SHP77 (cell line): ENCODE results near the gene CYP2D6.
"Not testable (repeated sequence)": the region's sequence is repeated elsewhere in the genome, so short reads cannot be mapped to it uniquely, and the experiment has no call there.

Experiments used
- DNase-seq, 2 experiments: peaks; one replicate each; lab custom pipeline; 2025; lab: John Stamatoyannopoulos, UW

CYP2D6 gene

DNA sequence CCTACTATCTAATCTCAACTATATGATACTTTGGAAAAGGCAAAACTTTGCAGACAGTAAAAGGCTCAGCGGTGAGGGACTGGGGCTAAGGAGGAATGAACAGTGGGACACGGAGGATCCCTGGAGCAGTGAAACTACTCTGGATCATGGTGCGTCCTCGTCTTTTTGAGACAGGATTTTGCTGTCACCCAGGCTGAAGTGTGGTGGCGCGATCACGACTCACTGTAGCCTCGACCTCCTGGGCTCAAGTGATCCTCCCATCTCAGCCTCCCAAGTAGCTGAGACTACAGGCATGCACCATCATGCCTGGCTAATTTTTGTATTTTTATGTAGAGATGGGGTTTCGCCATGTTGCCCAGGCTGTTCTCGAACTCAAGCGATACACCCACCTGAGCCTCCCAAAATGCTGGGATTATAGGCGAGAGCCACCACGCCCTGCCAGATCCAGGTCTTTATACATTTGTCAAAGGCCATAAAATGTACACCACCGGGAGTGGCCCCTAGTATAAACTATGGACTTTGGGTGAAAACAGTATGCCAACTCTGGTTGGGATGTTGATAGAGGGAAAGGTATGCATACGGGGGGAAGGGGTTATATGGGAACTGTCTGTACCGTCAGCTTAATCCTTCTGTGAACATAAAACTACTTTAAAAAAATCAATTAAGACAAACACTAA is 28.0 kb upstream of the CYP2D6 start:
- no peak for DNase-seq

DNA sequence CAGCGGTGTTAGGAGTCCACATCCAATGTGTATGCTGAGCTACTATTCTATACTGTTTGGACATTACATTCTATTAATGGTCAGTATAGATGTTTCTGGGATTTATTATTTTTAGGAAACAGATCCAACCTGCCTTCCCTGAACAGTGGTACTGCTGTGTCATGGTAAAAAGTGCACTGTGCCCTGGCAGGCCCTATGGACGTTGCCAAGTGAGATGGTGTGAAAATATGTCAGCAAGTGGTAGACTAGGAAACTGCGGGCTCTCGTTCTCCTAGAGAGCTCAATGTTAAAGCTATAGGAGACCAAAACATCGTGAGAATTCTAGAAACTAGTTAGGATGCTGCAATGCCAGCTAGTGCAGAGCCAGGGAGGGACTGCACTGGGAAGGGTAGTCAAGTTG is 26.0 kb upstream of the CYP2D6 start:
- DNase-seq = no peak

DNA sequence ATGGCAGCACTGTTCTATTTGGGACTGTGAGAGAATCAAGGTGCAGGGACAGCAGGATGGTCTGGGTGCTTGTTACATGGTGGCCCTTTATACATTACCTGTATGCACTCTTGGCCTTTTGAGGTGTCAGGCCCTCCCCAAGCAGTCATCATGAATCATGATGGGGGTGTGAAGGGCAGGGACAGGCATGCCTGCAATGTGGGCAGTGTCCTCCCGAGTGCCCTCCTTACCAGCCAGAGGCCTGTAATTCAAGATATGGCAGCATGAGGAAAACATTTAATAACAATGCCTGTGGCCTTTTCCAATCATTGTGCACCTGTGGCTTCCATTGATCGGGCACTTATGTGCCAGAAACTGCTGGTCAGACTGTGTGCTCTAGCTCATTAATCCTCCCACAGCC is 25.5 kb upstream of the CYP2D6 start:
- no peak for DNase-seq

DNA sequence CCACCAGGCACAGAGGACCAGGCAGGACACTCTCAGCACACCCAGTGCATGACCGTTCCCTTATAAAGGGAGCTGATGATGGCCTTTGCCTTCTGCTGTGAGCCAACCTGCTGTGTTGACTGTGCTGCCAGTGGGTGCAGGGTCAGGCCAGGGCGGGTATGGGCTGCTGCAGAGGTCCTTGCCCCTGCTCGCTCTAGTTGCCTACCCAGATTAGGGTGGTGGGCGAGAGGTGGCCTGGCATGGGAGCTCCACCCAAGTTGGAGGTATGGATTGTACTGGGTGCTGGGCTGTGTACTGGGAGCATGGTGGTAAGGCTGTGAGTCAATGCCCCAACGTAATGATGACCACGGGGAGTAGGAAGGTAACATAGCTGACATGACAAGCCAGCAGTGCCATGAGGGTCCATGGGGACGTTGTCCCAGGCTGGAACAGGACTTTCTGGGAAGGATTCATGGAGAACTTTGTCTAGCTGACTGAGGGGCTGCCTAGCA is 24.5 kb upstream of the CYP2D6 start:
- DNase-seq = no peak

DNA sequence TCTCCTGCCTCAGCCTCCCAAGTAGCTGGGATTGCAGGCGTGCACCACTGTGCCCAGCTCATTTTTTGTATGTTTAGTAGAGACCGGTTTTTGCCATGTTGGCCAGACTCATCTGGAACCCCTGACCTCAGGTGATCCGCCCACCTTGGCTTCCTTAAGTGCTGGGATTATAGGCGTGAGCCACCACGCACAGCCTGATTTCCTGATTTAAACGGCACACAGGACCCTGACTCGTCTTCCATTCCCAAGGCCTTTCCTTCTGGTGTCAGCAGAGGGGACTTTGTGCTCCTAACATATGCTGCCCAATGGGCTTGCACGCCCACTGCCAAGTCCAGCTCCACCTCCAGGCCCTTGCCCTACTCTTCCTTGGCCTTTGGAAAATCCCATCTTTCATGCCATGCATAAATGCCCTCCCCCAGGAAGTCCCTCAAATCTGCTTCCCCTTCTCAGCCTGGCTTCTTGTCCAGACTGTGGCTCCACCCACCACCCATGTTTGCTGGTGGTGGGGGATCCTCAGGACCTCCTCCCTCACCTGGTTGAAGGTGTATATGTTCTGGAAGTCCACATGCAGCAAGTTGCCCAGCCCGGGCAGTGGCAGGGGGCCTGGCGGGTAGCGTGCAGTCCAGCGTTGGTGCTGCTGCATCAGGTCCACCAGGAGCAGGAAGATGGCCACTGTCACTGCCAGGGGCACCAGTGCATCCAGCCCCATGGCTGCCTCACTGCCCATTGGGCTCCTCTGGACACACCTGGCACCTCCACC is 23.9 kb upstream of the CYP2D6 start:
- DNase-seq = no peak

DNA sequence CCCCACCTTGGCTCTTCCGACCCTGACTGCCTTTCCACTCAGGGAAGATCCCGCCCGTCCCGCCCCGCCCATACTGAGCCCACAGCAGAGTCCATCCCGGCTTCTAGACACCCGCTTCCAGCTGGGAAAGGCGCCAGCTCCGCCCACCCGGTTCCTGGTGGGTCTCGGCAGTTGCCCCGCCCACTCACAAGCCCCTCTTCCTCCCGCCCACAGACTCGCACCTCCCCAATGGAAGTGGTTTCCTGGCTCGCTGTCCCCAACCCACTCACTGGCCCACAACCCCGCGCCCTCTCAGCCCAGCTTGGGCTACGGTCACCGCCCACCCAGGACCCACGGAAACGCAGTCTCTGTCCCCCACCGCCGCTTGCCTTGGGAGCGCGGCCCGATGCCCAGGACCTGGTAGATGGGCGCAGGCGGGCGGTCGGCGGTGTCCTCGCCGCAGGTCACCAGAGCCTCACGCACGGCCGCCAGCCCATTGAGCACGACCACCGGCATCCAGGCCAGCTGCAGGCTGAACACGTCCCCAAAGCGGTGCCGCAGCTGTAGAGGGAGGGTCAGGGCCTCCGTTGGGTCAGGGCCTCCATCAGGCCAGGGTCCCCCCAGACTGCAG is 22.2 kb upstream of the CYP2D6 start:
- no peak for DNase-seq

DNA sequence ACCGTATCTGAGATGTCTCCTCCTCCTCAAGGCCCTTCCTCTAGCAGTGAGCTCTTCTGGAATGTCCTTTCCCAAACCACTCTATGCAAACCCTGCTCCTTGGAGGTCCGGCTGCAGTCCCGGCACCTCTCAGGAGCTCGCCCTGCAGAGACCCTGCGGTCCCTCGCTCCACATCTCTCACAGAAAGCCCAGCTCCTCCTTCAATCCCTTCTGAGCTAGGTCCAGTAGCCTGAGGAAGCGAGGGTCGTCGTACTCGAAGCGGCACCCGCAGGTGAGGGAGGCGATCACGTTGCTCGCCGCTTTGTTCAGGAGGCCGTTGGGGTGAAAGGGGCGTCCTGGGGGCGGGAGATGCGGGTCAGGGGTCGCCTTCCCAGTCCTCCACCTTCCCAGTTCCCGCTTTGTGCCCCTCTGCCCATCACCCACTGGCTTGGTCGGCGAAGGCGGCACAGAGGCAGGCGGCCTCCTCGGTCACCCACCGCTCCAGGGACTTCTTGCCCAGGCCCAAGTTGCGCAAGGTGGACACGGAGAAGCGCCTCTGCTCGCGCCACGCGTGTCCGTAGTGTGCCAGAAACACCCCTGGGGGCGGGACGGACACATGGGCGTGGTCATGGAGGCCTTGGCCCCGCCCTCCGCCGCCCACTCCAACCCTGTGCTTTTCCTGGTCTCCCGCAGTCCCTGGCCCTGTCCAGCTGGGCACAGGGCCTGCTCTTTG is 21.5 kb upstream of the CYP2D6 start:
- DNase-seq = no peak

DNA sequence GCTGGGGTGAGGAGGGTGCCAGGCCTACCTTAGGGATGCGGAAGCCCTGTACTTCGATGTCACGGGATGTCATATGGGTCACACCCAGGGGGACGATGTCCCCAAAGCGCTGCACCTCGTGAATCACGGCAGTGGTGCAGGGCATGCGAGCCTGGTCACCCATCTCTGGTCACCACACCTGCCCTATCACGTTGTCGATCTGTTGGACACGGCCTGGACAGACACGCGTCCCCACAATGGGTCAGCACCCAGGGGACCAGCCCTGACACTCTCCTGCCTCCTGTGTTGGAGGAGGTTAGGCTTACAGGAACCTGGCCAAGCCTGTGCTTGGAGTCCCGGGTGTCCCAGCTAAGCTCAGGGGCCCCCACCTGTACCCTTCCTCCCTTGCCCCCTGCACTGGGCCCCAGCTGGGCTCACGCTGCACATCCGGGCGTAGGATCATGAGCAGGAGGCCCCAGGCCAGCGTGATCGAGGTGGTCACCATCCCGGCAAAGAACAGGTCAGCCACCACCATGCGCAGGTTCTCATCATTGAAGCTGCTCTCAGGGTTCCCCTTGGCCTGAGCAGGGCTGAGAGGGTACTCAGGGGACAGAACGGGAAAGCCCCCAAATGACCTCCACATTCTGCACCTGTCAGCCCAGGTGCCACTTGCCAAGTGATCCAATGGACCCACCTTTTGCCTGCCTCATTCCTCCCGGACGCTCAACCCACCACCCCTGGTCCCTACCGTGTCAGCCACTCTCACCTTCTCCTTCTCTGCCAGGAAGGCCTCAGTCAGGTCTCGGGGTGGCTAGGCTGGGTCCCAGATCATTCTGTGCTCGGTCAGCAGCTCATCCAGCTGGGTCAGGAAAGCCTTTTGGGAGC is 20.3 kb upstream of the CYP2D6 start:
- DNase-seq = no peak

DNA sequence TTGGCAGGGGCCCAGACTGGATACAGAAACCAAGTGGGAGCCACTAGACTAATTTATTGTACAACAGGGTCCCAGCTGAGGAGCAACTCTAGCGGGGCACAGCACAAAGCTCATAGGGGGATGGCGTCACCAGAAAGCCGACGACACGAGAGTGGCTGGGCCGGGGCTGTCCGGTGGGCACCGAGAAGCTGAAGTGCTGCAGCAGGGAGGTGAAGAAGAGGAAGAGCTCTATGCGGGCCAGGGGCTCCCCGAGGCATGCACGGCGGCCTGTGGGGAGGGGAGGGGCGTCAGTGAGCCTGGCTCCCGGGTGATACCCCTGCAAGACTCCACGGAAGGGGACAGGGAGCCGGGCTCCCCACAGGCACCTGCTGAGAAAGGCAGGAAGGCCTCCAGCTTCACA is 19.2 kb upstream of the CYP2D6 start:
- not testable (repeated sequence) for DNase-seq

DNA sequence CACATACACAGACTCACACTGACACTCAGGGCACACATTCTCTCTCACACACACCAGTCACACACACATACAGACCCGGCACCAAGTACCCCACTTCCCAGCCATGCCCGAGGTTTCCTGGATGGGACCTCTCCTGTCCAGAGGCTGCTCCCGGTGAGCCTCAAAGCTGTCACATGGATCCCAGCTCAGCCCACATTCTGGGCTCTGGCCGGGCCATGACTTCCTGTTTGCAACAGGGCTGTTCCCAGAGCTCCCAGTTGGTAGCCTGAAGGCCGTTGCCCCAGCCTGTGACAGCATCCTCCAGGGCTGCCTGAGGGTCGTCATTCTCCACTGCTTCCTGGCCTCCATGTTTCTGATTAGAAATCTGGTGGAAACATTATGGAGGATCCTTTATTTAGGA is 14.6 kb upstream of the CYP2D6 start:
- no peak for DNase-seq

DNA sequence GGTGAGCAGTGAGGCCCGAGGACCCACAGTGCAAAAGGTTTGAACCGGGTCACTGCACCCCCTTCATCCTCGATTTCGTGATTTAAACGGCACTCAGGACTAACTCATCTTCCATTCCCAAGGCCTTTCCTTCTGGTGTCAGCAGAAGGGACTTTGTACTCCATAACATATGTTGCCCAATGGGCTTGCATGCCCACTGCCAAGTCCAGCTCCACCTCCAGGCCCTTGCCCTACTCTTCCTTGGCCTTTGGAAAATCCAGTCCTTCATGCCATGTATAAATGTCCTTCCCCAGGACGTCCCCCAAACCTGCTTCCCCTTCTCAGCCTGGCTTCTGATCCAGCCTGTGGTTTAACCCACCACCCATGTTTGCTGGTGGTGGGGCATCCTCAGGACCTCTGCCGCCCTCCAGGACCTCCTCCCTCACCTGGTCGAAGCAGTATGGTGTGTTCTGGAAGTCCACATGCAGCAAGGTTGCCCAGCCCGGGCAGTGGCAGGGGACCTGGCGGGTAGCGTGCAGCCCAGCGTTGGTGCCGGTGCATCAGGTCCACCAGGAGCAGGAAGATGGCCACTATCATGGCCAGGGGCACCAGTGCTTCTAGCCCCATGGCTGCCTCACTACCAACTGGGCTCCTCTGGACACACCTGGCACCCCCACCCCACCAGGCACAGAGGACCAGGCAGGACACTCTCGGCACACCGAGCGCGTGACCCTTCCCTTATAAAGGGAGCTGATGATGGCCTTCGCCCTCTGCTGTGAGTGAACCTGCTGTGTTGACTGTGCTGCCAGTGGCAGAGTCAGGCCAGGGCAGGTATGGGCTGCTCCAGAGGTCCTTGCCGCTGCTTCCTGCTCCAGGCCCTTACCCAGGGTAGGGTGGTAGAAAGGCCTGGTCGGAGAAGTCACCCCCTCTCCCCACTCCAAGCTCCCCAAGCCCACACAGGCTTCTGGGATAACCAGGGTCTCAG is 13.5 kb upstream of the CYP2D6 start:
- not testable (repeated sequence) for DNase-seq

DNA sequence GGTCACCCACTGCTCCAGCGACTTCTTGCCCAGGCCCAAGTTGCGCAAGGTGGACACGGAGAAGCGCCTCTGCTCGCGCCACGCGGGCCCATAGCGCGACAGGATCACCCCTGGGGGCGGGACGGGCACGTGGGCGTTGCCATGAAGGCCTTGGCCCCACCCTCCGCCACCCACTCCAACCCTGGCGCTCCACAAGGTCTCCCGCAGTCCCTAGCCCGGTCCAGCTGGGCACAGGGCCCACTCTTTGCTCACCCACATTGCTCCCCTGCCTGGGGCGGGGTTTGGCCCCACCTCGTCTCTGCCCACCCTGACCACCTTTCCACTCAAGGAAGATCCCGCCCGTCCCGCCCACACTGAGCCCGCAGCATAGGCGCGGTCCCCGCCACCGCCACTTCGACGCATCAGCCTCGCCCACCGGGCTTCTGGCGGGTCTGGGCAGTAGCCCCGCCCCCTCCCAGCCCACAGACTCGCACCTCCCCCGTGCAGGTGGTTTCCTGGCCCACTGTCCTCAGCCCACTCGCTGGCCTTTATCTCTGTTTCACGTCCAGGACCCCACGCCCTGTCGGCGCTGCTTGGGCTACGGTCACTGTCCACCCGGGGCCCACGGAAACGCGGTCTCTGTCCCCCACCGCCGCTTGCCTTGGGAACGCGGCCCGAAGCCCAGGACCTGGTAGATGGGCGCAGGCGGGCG is 12.3 kb upstream of the CYP2D6 start:
- DNase-seq = no peak

DNA sequence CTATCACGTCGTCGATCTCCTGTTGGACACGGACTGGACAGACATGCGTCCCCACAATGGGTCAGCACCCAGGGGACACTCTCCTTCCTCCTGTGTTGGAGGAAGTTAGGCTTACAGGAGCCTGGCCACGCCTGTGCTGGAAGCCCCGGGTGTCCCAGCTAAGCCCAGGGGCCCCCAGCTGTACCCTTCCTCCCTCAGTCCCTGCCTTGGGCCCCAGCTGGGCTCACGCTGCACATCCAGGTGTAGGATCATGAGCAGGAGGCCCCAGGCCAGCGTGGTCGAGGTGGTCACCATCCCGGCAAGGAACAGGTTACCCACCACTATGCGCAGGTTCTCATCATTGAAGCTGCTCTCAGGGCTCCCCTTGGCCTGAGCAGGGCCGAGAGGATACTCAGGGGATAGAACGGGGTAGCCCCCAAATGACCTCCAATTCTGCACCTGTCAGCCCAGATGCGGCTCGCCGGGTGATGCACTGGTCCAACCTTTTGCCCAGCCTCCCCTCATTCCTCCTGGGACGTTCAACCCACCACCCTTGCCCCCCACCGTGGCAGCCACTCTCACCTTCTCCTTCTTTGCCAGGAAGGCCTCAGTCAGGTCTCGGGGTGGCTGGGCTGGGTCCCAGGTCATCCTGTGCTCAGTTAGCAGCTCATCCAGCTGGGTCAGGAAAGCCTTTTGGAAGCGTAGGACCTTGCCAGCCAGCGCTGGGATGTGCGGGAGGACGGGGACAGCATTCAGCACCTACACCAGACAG is 10.9 kb upstream of the CYP2D6 start:
- not testable (repeated sequence) for DNase-seq

DNA sequence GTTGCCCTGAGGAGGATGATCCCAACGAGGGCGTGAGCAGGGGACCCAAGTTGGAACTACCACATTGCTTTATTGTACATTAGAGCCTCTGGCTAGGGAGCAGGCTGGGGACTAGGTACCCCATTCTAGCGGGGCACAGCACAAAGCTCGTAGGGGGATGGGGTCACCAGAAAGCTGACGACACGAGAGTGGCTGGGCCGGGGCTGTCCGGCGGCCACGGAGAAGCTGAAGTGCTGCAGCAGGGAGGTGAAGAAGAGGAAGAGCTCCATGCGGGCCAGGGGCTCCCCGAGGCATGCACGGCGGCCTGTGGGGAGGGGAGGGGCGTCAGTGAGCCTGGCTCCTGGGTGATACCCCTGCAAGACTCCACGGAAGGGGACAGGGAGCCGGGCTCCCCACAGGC is 9.5 kb upstream of the CYP2D6 start:
- DNase-seq = not testable (repeated sequence)

DNA sequence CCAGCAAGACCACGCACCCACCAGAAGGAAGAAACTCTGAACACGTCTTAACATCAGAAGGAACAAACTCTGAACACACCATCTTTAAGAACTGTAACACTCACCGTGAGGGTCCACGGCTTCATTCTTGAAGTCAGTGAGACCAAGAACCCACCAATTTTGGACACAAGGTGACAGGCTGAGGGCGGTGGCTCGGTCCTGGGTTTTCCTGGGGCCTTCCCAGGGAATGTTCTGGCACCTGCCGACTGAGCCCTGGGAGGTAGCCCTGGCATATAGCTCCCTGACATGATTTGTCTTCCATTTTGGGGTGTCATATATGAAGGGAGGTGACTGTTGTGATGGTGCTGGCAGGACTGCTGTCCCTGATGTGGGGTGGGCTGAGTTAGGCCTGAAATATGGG is 8.9 kb upstream of the CYP2D6 start:
- DNase-seq = not testable (repeated sequence)

DNA sequence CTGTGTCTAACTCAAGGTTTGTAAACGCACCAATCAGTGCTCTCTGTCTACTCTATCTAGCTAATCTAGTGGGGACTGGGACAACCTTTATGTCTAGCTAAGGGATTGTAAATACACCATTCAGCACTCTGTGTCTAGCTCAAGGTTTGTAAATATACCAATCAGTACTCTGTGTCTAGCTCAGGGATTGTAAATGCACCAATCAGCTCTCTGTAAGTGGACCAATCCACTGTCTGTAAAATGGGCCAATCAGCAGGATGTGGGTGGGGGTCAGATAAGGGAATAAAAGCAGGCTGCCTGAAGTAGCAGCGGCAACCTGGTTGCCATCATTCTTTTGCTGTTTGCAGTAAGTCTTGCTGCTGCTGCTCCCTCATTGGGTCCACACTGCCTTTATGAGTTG is 8.4 kb upstream of the CYP2D6 start:
- no peak for DNase-seq

DNA sequence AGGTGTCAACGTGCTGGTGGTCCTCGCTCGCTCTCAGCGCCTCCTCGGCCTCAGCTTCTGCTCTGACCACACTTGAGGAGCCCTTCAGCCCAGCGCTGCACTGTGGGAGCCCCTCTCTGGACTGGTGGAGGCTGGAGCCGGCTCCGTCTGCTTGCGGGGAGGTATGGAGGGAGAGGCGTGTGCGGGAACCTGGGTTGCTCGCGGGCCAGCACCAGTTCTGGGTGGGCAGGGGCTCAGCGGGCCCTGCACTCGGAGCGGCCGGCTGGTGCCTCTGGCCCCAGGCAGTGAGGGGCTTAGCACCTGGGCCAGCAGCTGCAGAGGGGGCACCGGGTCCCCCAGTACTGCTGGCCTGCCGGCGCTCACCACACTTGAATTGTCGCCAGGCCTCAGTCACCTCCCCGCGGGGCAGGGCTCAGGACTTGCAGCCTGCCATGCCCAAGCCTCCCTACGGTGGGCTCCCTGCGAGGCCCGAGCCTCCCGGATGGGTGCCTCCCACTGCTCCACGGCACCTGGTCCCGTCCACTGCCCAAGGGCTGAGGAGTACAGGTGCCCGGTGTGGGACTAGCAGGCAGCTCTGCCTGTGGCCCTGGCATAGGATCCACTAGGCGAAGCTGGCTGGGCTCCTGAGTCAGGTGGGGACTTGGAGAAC is 7.6 kb upstream of the CYP2D6 start:
- DNase-seq = no peak

DNA sequence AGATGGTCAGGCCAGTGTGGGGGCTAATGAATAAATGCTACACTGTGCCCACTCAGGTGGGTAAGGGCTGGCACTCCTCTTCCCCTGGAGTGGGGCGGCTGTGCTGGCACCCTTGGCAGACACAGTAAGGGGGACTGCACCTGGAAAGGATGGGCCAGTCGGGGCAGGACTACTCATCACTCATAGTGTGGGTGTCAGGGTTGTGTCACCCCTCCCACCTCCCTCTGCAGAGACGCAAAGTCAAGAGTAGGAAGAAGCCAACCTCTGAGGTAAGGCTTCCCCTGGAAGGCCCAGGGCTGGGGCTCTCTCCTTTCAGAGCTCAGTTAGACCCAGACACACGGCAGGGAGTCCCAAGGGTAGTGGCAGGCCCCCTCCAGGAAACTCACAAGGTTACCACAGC is 5.1 kb upstream of the CYP2D6 start:
- not testable (repeated sequence) for DNase-seq
